Skin epidermis (tissue), 12 donors: Measurements from ENCODE around the gene PIGU.
A peak's percentile ranks its signal among the peaks of the same experiment; 100 is the strongest.
"Not testable (repeated sequence)": the region's sequence is repeated elsewhere in the genome, so short reads cannot be mapped to it uniquely, and the experiment has no call there.

ENCODE experiments used
- H3K27ac ChIP-seq, 21 experiments: fragments of 200-600 bp; sonication (generic) in 11 of 21; one replicate each; pipeline ENCODE4 v1.5.0; 2020; ENCODE audit warnings: mild to moderate bottlenecking in 3 of 21, inconsistent platforms in 2 of 21, moderate library complexity in 2 of 21
- H3K4me3 ChIP-seq, 7 experiments: fragments of 200-600 bp; sonication (generic) in 2 of 7; one replicate each; pipeline ENCODE4 v1.5.0; 2020; ENCODE audit warnings: inconsistent platforms in 2 of 7, mild to moderate bottlenecking in 2 of 7, moderate library complexity in 1 of 7

PIGU gene, protein sequence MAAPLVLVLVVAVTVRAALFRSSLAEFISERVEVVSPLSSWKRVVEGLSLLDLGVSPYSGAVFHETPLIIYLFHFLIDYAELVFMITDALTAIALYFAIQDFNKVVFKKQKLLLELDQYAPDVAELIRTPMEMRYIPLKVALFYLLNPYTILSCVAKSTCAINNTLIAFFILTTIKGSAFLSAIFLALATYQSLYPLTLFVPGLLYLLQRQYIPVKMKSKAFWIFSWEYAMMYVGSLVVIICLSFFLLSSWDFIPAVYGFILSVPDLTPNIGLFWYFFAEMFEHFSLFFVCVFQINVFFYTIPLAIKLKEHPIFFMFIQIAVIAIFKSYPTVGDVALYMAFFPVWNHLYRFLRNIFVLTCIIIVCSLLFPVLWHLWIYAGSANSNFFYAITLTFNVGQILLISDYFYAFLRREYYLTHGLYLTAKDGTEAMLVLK

GRCh38 chr20:34676642-34677373 lies at the start of gene PIGU:
TSS of gene PIGU (minus strand) at chr20:34677092. CDS start at chr20:34677085, 7 bp downstream.
- Histone ChIP-seq H3K4me3 (peak within 1 kb of the TSS; percentile 65 to 87 (median 77)), H3K27ac (peak within 1 kb of the TSS; percentile 20 to 90 (median 82))

GRCh38 chr20:34724172-34724571 lies 47.3 kb upstream of the PIGU start:
- no peak overlapping the region for H3K4me3 ChIP-seq
- no peak overlapping the region for H3K27ac ChIP-seq

DNA sequence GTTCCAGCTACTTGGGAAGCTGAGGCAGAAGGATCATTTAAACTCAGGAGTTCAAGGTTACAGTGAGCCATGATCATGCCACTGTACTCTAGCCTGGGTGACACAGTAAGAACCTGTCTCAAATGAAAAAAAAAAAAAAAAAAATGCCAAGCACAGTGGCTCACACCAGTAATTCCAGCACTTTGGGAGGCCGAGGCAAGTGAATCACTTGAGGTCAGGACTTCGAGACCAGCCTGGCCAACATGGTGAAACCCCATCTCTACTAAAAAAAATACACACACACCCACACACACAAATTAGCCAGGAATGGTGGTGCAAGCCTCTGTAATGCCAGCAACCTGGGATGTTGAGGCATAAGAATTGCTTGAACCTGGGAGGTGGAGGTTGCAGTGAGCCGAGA lies 45.7 kb upstream of the PIGU start:
- not testable (repeated sequence) for H3K27ac ChIP-seq, H3K4me3 ChIP-seq

DNA sequence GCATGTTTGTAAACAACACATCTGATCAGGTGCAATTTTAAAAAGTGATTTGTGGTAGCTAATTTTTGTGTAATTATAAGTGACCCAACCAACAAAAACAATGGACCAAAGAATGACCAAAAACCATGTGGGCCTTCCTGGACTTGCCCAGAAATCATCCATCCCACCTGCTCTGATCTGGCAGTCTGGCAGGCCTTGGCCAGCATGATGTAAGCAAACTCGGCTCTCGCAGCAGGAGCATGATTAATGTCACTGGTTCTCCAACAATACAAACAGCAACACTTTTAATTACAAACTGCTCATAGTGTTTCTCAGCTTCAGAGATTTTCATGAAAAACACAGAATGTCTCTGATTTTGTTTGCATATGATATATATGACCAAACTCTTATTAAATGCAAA lies 43.4 kb upstream of the PIGU start:
- H3K4me3 ChIP-seq: no peak overlapping the region
- H3K27ac ChIP-seq: no peak overlapping the region

DNA sequence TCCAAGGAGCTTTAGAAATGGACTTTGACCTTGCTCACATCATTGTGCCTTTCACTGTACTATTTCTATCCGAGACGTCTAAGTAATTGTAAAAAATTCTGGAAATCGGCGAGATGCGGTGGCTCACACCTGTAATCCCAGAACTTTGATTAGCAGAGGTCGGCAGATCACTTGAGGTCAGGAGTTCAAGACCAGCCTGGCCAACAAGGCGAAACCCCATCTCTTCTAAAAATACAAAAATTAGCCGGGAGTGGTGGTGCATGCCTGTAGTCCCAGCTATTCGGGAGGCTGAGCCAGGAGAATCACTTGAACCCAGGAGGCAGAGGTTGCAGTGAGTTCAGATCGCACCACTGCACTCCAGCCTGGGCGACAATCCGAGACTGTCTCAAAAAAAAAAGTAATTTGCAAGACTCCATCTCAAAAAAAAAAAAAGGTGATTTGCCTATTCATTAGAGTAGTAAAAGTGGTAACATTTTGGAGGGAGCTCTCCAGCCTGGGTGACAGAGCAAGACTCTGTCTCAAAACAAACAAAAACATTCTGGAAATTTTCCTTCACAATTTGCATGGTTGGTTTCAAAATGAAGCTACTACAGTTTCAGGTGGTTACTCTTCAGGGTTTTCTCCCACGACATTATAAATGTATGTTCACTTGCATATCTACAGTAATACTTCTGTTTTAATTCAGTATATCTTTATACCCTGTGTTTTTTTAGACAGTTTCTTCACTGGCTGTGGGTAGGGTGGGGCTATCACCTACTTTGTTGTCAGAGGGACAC lies 42.5 kb upstream of the PIGU start:
- H3K4me3 ChIP-seq, H3K27ac ChIP-seq: not testable (repeated sequence)

DNA sequence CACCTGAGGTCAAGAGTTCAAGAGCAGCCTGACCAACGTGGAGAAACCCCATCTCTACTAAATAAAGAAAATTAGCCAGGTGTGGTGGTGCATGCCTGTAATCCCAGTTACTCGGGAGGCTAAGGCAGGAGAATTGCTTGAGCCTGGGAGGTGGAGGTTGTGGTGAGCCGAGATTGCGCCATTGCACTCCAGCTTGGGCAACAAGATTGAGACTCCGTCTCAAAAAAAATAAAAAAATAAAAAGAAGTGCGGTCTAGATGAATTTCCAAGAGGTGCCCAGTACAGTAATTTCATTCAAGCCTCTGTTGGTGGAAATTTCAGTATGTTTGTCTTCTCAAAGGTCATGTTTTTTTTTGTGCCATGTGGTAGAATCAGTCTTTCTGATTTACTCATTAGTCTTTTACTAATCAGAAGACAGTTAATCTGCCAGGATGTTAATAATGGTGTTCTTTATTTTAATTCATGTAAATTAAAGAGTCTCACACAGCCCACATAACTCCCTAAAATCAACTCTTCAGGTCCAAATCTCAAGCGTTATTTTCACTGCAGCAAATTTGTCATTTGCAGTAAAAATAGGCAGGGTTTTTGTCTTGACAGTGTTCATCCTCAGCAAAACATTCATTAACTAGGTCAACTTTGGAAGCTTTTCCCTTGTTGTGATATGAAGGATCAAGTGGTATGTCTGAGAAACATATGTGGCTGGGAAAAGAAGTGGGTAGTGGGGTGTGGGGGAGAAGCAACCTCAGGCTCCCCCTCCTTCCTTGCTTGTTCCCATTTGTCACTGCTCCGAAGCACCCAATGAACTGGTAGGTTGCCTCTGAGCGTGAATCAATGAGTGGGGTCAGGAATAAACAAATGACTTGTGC lies 40.6 kb upstream of the PIGU start:
- Histone ChIP-seq H3K4me3 (no peak overlapping the region), H3K27ac (no peak overlapping the region)

GRCh38 chr20:34716921-34717229 lies 40.0 kb upstream of the PIGU start:
- Histone ChIP-seq H3K27ac (no peak overlapping the region), H3K4me3 (no peak overlapping the region)

DNA sequence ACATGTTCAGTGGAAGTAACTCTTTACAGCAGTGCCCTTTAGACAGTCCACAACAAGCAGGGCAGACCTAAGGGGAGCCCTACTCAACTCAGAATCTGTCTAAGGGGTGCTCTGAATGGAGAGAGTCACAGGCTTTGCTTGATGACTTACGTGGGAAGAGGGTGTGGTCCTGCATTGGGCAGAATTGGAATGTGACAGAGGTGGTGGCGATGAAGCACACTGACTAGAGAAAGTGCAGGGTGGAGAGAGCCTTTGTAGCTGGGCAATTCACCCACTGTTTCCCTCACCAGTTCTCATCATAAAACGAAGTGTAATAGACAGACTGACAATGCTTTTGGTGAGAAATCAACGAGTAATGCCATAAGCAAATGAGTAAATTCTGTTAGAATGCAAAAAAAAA lies 38.5 kb upstream of the PIGU start:
- no peak overlapping the region for H3K4me3 ChIP-seq
- H3K27ac ChIP-seq: no peak overlapping the region

GRCh38 chr20:34713944-34714515 lies 37.1 kb upstream of the PIGU start:
- H3K27ac ChIP-seq: not testable (repeated sequence)

DNA sequence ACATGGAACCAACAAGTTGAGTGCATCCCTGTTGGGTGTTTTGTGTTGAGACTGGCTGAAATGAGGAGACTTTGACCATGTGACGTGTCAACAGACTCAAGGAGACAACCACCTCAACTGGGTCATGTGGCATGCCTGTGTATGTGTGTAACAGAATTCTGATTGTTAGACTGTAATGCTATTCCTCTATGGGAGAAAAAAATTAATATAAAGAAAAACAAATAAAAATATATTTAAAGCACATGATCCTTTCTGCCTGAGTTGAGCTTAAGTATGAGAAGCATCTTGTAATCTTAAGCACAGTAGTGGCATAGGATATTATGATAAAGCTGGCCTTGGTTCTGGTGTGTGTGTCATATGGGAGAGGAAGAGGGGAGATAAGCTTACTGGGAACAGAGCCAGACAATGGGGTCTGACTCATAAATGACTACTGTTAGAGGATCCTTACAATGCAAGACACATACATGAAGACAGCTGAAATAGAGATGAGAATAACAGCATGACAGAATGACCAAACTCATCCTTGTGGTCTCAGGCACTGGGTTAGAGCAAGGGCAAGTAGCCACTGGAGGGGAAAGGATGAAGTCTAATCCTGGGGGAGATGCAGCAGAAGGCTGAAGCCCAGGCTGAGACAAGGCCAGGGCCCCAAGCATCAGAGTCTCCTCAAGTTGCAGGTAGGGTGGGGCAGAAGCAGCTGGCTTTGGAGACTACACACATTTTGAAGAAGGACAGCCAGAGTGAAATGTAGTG lies 36.5 kb upstream of the PIGU start:
- no peak overlapping the region for H3K4me3 ChIP-seq
- H3K27ac ChIP-seq: peak overlapping the region in 1 of 21 experiments; percentile 37

More at GRCh38 chr20:34713944-34714515, 37.1 kb upstream of the PIGU start:
- H3K4me3 ChIP-seq: not testable (repeated sequence)

DNA sequence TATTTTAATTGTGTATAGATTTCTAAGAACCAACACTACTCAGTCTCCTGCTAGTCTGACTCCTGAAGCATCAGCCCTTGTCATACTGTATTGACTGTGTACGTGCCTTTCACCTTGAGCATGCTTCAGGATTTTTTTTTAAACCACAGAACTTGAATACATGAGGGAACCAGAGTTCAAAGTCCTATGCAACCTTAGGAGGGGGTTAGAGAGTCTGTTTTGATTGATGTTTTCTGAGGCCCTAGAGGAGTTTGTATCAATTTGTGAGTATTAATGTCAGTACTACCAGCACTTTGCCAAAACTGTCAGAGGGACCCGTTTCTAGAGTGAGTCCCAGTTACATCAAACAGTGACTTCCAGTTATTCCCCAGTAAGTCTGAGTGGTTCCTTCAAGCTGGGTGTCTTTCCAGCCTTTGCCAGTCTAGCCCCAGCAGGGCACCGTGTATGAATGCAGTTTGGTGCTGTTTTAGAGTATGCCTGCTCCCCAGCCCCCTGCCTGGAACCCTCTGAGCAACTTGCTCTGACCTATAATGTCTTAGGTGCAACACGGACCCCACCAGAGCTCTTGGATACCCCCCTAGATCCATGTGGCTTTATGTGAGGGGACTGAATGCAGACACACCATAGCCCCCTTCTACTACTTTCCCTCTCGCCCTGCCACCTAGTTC lies 35.8 kb upstream of the PIGU start:
- peak overlapping the region in 1 of 21 experiments; percentile 37 for H3K27ac ChIP-seq
- H3K4me3 ChIP-seq: no peak overlapping the region

GRCh38 chr20:34711813-34712430 lies 35.0 kb upstream of the PIGU start:
- H3K4me3 ChIP-seq: no peak overlapping the region
- H3K27ac ChIP-seq: peak overlapping the region in 1 of 21 experiments; percentile 60

GRCh38 chr20:34710861-34711574 lies 34.1 kb upstream of the PIGU start:
- no peak overlapping the region for H3K4me3 ChIP-seq
- peak overlapping the region in 2 of 21 experiments; percentile 27 to 91 for H3K27ac ChIP-seq

DNA sequence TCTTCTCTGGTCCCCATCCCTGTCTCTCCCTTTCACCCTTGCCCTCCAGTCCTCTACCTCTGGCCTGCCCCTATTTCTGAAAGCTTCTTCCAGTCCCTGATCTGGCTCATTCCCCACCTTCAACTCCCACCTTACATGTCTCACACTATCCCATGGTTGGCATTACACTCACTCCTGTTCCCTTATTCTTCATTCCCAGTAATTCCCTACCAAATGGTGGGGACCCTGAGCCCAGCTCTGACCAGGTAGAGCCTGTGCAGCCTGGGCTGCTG lies 33.6 kb upstream of the PIGU start:
- H3K4me3 ChIP-seq: peak overlapping the region in 1 of 7 experiments; percentile 71
- peak overlapping the region in 4 of 21 experiments; percentile 27 to 91 (median 78) for H3K27ac ChIP-seq

DNA sequence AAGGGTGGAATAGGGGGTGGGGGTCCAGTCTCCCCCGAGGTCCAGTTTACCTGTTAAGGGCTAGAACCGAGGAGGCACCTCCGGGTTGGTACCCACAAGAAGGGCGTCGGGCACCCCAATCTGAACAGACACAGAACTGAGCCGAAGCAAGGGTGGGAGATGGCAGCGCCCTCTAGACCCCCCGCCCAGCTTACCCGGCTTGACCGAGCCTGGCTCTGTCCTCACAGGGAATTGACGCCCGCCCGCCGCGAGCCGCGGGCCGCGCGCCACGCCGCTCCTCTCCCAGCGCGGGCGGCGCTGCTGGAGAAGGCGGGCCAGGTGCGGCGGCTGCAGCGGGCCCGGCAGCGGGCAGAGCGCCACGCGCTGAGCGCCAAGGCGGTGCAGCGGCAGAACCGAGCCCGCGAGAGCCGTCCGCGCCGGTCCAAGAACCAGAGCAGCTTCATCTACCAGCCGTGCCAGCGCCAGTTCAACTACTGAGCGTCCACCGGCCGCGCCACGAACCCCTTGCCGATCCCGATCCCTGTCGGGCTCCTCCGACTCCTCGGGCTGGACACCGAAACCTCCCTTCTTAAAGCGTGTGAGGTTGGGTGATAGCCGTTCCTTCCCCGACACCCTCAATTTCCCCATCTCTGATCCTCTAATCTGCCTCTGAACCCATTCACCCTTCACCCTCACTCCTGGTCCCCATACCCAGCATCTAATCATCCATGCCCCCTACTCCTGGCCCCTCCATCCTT lies 33.1 kb upstream of the PIGU start:
- H3K27ac ChIP-seq: peak overlapping the region in 16 of 21 experiments; percentile 66 to 91 (median 80)
- peak overlapping the region; percentile 54 to 71 (median 61) for H3K4me3 ChIP-seq
